Measurements from ENCODE around the gene COQ10A. TPM values are rescaled to one million over a fixed set of nuclear protein-coding genes. Genes with fewer than 3 reads are reported as not detected.

Gene COQ10A
- total and polyA plus RNA-seq, 2 of the 13 experiments (the other 11 are each of a cell fraction or from before 2014, with no cell fraction given), result 21.0 to 37.3 TPM

DNA sequence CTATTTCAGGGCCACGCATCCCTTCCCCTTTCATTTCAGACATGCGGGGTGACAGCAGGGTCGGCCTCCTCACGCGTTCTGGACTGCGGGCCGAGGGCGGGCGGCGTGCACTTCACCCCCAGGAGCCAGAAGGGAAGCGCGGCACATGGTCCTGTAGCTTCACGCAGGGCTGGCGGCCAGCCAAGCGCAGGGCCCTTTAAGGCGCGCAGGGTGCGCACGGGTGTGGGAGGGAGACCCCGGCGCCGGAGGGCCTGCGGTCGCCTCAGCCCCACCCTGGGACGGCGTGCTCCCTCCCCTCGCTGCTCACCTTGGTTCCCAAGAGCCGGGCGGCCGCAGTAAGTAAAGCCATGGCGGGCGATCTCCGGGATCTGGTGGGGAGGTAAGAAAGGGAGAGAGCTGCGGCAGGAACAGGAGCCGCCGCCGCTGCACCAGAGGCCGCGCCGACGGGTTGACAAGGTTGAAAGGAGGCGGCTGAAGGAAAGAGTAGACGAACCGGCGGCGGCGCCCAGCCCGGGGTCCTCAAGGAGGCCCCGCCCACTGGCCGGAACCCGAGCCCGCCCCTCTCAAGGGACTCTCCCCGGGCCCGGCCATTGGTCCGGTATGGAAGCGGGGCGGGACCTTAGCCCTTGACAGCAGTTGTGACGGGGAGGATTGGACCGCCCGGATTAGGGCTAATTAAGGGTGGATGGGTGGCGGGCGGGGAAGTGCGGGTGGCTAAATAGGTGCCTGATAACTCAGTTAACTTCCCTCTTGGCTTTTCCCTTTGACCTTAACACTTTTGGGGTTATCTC lies 33.3 kb downstream of the COQ10A start, which contains the start of gene CS (continued):
- no peak for TF ChIP-seq PHF5A (CRISPR knock-in tag; IDR thresholded peaks at IDR 0.05; ENCODE audit: low read depth, unreplicated experiment)
- TF ChIP-seq, protein P1, sequence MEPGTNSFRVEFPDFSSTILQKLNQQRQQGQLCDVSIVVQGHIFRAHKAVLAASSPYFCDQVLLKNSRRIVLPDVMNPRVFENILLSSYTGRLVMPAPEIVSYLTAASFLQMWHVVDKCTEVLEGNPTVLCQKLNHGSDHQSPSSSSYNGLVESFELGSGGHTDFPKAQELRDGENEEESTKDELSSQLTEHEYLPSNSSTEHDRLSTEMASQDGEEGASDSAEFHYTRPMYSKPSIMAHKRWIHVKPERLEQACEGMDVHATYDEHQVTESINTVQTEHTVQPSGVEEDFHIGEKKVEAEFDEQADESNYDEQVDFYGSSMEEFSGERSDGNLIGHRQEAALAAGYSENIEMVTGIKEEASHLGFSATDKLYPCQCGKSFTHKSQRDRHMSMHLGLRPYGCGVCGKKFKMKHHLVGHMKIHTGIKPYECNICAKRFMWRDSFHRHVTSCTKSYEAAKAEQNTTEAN (CRISPR knock-in tag; conservative IDR thresholded peaks at IDR 0.05), result no peak
- no peak; the same call in 1 of the 2 replicates for TF ChIP-seq SIX4 (CRISPR knock-in tag; IDR thresholded peaks at IDR 0.05)
- no peak for TF ChIP-seq ZFAT (CRISPR knock-in tag; conservative IDR thresholded peaks at IDR 0.05)
- TF ChIP-seq, protein P2, sequence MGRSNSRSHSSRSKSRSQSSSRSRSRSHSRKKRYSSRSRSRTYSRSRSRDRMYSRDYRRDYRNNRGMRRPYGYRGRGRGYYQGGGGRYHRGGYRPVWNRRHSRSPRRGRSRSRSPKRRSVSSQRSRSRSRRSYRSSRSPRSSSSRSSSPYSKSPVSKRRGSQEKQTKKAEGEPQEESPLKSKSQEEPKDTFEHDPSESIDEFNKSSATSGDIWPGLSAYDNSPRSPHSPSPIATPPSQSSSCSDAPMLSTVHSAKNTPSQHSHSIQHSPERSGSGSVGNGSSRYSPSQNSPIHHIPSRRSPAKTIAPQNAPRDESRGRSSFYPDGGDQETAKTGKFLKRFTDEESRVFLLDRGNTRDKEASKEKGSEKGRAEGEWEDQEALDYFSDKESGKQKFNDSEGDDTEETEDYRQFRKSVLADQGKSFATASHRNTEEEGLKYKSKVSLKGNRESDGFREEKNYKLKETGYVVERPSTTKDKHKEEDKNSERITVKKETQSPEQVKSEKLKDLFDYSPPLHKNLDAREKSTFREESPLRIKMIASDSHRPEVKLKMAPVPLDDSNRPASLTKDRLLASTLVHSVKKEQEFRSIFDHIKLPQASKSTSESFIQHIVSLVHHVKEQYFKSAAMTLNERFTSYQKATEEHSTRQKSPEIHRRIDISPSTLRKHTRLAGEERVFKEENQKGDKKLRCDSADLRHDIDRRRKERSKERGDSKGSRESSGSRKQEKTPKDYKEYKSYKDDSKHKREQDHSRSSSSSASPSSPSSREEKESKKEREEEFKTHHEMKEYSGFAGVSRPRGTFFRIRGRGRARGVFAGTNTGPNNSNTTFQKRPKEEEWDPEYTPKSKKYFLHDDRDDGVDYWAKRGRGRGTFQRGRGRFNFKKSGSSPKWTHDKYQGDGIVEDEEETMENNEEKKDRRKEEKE (IDR thresholded peaks at IDR 0.05), result no peak
- TF ChIP-seq NFYB (CRISPR knock-in tag; IDR thresholded peaks at IDR 0.05), result peak; percentile 90
- TF ChIP-seq, protein P3, sequence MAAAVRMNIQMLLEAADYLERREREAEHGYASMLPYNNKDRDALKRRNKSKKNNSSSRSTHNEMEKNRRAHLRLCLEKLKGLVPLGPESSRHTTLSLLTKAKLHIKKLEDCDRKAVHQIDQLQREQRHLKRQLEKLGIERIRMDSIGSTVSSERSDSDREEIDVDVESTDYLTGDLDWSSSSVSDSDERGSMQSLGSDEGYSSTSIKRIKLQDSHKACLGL (CRISPR knock-in tag; IDR thresholded peaks at IDR 0.05), result peak; percentile 93; the same call in 1 of the 2 replicates
- no peak for TF ChIP-seq TOE1 (CRISPR knock-in tag; IDR thresholded peaks at IDR 0.05)
- no peak for TF ChIP-seq ZNF484 (CRISPR knock-in tag; IDR thresholded peaks at IDR 0.05; ENCODE audit: borderline replicate concordance, low read depth)
- no peak for TF ChIP-seq NONO (IDR thresholded peaks at IDR 0.05)
- peak; percentile 47; the same call in 1 of the 2 replicates for TF ChIP-seq NONO (CRISPR knock-in tag; conservative IDR thresholded peaks at IDR 0.05)
- TF ChIP-seq REXO4 (CRISPR knock-in tag; IDR thresholded peaks at IDR 0.05; ENCODE audit: borderline replicate concordance), result no peak
- TF ChIP-seq DMAP1 (CRISPR knock-in tag; IDR thresholded peaks at IDR 0.05), result peak; percentile 85; the same call in 1 of the 2 replicates
- no peak for TF ChIP-seq ZNF121 (CRISPR knock-in tag; IDR thresholded peaks at IDR 0.05)
- TF ChIP-seq KAT8 (CRISPR knock-in tag; IDR thresholded peaks at IDR 0.05), result peak; percentile 36
- TF ChIP-seq FLYWCH1 (CRISPR knock-in tag; IDR thresholded peaks at IDR 0.05), result no peak
- 0 out of 2 replicates have a peak, but pooled peaks have one; percentile 23 for TF ChIP-seq ETV6 (CRISPR knock-in tag; conservative IDR thresholded peaks at IDR 0.05)
- TF ChIP-seq, protein P4, sequence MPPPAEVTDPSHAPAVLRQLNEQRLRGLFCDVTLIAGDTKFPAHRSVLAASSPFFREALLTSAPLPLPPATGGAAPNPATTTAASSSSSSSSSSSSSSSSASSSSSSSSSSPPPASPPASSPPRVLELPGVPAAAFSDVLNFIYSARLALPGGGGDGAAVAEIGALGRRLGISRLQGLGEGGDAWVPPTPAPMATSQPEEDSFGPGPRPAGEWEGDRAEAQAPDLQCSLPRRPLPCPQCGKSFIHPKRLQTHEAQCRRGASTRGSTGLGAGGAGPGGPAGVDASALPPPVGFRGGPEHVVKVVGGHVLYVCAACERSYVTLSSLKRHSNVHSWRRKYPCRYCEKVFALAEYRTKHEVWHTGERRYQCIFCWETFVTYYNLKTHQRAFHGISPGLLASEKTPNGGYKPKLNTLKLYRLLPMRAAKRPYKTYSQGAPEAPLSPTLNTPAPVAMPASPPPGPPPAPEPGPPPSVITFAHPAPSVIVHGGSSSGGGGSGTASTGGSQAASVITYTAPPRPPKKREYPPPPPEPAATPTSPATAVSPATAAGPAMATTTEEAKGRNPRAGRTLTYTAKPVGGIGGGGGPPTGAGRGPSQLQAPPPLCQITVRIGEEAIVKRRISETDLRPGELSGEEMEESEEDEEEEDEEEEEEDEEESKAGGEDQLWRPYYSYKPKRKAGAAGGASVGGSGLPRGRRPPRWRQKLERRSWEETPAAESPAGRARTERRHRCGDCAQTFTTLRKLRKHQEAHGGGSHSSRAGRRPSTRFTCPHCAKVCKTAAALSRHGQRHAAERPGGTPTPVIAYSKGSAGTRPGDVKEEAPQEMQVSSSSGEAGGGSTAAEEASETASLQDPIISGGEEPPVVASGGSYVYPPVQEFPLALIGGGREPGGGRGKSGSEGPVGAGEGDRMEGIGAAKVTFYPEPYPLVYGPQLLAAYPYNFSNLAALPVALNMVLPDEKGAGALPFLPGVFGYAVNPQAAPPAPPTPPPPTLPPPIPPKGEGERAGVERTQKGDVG (CRISPR knock-in tag; IDR thresholded peaks at IDR 0.05; ENCODE audit: borderline replicate concordance), result no peak
- no peak for TF ChIP-seq ZNF441 (CRISPR knock-in tag; IDR thresholded peaks at IDR 0.05; ENCODE audit: borderline replicate concordance)
- TF ChIP-seq HNRNPK (IDR thresholded peaks at IDR 0.05; ENCODE audit: low read depth, low read length, poor library complexity, severe bottlenecking), result peak; percentile 43
- TF ChIP-seq RAD21 (CRISPR knock-in tag; IDR thresholded peaks at IDR 0.05), result peak; percentile 59
- TF ChIP-seq, protein P5, sequence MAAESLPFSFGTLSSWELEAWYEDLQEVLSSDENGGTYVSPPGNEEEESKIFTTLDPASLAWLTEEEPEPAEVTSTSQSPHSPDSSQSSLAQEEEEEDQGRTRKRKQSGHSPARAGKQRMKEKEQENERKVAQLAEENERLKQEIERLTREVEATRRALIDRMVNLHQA (CRISPR knock-in tag; IDR thresholded peaks at IDR 0.05), result no peak
- peak; percentile 78 for TF ChIP-seq TGIF2 (CRISPR knock-in tag; IDR thresholded peaks at IDR 0.05)

Measured in HepG2 (cell line).